Right atrium auricular region (tissue), 2 donors: Measurements from ENCODE around the gene IPO5. TPM values are rescaled to one million over a fixed set of nuclear protein-coding genes. Genes with fewer than 3 reads are reported as not detected.

Source experiments
- DNase-seq: peaks from one replicate; pipeline ENCODE4 v3.0.0-alpha.2; 2019; ENCODE audit warnings: low spot score
- H3K27ac ChIP-seq, 2 donors: fragments of 200-600 bp; sonication (generic); 1 replicate in 1 of 2; 2 replicates in 1 of 2; pipeline ENCODE4 v1.5.1; 2016 to 2019
- H3K27me3 ChIP-seq, 2 donors: fragments of 200-600 bp; sonication (generic); one replicate each; pipeline versions ENCODE4 v1.5.1 to v1.6.0; 2017 to 2019
- H3K36me3 ChIP-seq: fragments of 200-600 bp; sonication (generic); one replicate; pipeline ENCODE4 v1.5.1; 2016
- H3K4me1 ChIP-seq, 2 donors: fragments of 200-600 bp; sonication (generic); one replicate each; pipeline versions ENCODE4 v1.5.1 to v1.6.0; 2017 to 2019
- H3K4me3 ChIP-seq, 2 donors: fragments of 200-600 bp; sonication (generic); 1 replicate in 1 of 2; 2 replicates in 1 of 2; pipeline ENCODE4 v1.5.1; 2017 to 2019; ENCODE audit warnings: mild to moderate bottlenecking in 1 of 2, moderate library complexity in 1 of 2
- H3K9me3 ChIP-seq, 2 donors: fragments of 200-600 bp; sonication (generic); one replicate each; pipeline ENCODE4 v1.5.1; 2019
- CTCF ChIP-seq, 2 donors: fragments of 200-600 bp; sonication (generic); IDR thresholded peaks; one replicate each; pipeline ENCODE4 v1.5.1; 2019; ENCODE audit warnings: antibody characterized with exemption in 2 of 2
- total RNA-seq, 2 donors: library from RNA; depleted of rRNA; stranded (reverse); fragments of >200 nt; gene quantifications; one replicate each; pipeline ENCODE4 v1.1.0, GENCODE V29; 2016

IPO5 gene
- total RNA-seq, 2 donors from 2014 or later: 58.2 to 87.4 TPM

- no peak for TF ChIP-seq CTCF (IDR thresholded peaks at IDR 0.05)
- Histone ChIP-seq H3K4me3 (no peak overlapping the region), H3K27ac (no peak overlapping the region), H3K9me3 (no peaks in the 10 kb centered on the region), H3K4me1 (peaks cover 0 to 29% of the 10 kb centered on the region in 2 donors), H3K36me3 (no peaks in the 10 kb centered on the region), H3K27me3 (no peaks in the 10 kb centered on the region)
- DNase-seq: no peak
Observed at GRCh38 chr13:97977982-97978381, 24.5 kb downstream of the IPO5 start.

GRCh38 chr13:97978651-97979050 lies 25.2 kb downstream of the IPO5 start:
- H3K27me3 ChIP-seq: no peaks in the 10 kb centered on the region
- H3K9me3 ChIP-seq: no peaks in the 10 kb centered on the region
- peaks cover 0 to 29% of the 10 kb centered on the region in 2 donors for H3K4me1 ChIP-seq
- no peak overlapping the region for H3K4me3 ChIP-seq
- H3K36me3 ChIP-seq: no peaks in the 10 kb centered on the region
- no peak for DNase-seq
- no peak for TF ChIP-seq CTCF (IDR thresholded peaks at IDR 0.05)
- H3K27ac ChIP-seq: no peak overlapping the region

- Histone ChIP-seq H3K4me1 (peaks cover 0 to 29% of the 10 kb centered on the region in 2 donors), H3K36me3 (no peaks in the 10 kb centered on the region), H3K4me3 (no peak overlapping the region), H3K27me3 (no peaks in the 10 kb centered on the region), H3K27ac (no peak overlapping the region), H3K9me3 (no peaks in the 10 kb centered on the region)
- no peak for DNase-seq
- TF ChIP-seq CTCF (IDR thresholded peaks at IDR 0.05): no peak
Observed at GRCh38 chr13:97979051-97979450, 25.6 kb downstream of the IPO5 start.

GRCh38 chr13:97979556-97979955 lies 26.1 kb downstream of the IPO5 start:
- Histone ChIP-seq H3K27ac (no peak overlapping the region), H3K9me3 (no peaks in the 10 kb centered on the region), H3K4me1 (peaks cover 0 to 29% of the 10 kb centered on the region in 2 donors), H3K27me3 (no peaks in the 10 kb centered on the region), H3K4me3 (no peak overlapping the region), H3K36me3 (peaks cover 3% of the 10 kb centered on the region)
- no peak for DNase-seq
- TF ChIP-seq CTCF (IDR thresholded peaks at IDR 0.05): no peak

GRCh38 chr13:97982286-97982685 lies 28.8 kb downstream of the IPO5 start:
- peaks cover 28% of the 10 kb centered on the region for H3K36me3 ChIP-seq
- no peak for DNase-seq
- no peak for TF ChIP-seq CTCF (IDR thresholded peaks at IDR 0.05)

GRCh38 chr13:97986835-97987234 lies 33.4 kb downstream of the IPO5 start:
- Histone ChIP-seq H3K4me1 (no peaks in the 10 kb centered on the region), H3K27ac (no peak overlapping the region), H3K36me3 (peaks cover 70% of the 10 kb centered on the region), H3K27me3 (no peaks in the 10 kb centered on the region), H3K4me3 (no peak overlapping the region), H3K9me3 (no peaks in the 10 kb centered on the region)
- no peak for TF ChIP-seq CTCF (IDR thresholded peaks at IDR 0.05)
- no peak for DNase-seq

More at GRCh38 chr13:97982286-97982685, 28.8 kb downstream of the IPO5 start:
- no peak overlapping the region for H3K4me3 ChIP-seq
- no peak overlapping the region for H3K27ac ChIP-seq
- H3K27me3 ChIP-seq: no peaks in the 10 kb centered on the region
- peaks cover 0 to 17% of the 10 kb centered on the region in 2 donors for H3K4me1 ChIP-seq
- H3K9me3 ChIP-seq: no peaks in the 10 kb centered on the region
